GM12878 (cell line): ENCODE data around the gene HTR4.

Source experiments
- CREM ChIP-seq: IDR thresholded peaks from 2 replicates; pipeline ENCODE4 v1.6.1; 2014; ENCODE audit warnings: antibody characterized with exemption, low read depth
- POLR2AphosphoS5 ChIP-seq: IDR thresholded peaks from 2 replicates; pipeline ENCODE4 v1.6.1; 2011; ENCODE audit warnings: mild to moderate bottlenecking, low read length, inconsistent platforms
- RBBP5 ChIP-seq: fragments of 200-600 bp; sonication (generic); conservative IDR thresholded peaks from 2 replicates; pipeline ENCODE4 v1.6.1; 2016

DNA sequence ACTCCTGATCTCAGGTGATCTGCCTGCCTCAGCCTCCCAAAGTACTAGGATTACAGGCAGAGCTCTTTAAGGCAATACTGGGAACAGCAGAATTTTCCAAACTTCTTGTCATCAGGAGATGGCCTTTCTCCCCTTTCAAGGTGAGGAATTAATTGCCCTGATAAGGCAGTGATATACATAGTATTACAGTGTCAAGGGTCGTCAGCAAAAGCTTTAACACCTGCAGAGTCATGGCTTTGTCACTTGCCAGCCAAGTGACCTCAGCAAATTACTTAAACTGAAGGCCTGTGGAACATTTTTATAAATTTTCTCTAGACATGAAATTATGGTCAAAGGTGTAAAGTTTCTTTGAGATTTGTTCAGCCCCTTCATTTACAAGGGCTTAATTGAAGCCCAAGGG lies 211.1 kb downstream of the HTR4 start:
- TF ChIP-seq RBBP5 (no peak), POLR2AphosphoS5 (no peak), CREM (no peak)
